Stimulated activated CD4-positive, alpha-beta T cell treated with anti-CD3 and anti-CD28 coated beads, Interleukin-4, amount 100 ng/mL, for 48 hours (primary cell): Measurements from ENCODE around the gene MBP.
"Not testable (repeated sequence)": the region's sequence is repeated elsewhere in the genome, so short reads cannot be mapped to it uniquely, and the experiment has no call there.

Source experiments
- DNase-seq, 2 donors: peaks; one replicate each; pipeline ENCODE4 v3.0.0-alpha.2; 2020; ENCODE audit warnings: low read depth in 2 of 2

MBP gene

DNA sequence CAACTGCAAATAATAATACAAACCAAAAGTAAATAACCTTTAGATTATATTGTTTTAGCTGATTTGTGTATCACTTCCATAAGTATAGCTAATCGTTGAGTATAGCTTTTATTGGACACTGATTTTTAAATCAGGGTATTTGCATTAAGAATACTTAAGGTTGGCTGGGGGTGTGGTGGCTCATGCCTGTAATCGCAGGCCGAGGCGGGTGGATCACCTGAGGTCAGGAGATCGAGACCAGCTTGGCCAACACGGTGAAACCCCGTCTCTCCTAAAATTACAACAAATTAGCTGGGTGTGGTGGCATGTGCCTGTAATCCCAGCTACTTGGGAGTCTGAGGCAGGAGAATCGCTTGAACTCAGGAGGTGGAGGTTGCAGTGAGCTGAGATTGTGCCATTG, 188.2 kb downstream of the MBP start:
- DNase-seq: not testable (repeated sequence)

DNA sequence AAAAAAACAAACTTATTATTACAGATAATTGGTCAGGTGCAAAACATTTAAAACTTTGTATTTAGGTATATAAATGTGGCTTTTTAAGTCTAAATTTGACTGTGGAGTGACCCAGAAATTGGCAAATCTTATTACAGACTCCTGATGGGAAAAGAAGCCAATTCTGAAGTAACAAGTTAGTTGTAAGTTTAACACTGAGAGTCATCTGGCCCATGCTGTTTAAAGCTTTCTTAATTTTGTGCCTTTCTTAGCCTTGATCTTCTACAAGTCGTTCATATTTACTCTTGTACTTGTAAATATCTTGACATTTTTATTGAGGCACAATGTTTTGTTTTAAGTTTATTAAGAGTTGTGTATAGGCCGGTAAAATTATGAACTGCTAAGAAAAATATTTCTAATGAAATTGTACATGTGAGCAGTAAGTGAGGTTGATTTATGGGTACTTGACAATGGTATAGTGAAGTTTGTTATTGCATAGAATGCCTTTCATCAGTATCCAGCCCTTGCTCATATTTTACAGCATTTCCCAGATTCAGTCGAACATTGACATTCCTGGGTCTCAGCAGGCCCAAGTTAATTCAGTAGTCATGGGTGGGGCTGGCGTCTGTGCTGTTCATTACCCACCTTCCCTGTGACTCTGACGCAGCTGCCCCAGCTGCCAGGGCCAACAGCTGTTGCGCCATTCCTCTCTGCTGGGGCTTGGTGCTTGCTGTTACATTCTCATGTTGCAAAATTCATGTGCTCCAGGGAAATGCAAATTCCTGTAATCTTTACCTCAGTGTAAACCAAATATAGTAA, 188.8 kb downstream of the MBP start:
- DNase-seq: no peak

DNA sequence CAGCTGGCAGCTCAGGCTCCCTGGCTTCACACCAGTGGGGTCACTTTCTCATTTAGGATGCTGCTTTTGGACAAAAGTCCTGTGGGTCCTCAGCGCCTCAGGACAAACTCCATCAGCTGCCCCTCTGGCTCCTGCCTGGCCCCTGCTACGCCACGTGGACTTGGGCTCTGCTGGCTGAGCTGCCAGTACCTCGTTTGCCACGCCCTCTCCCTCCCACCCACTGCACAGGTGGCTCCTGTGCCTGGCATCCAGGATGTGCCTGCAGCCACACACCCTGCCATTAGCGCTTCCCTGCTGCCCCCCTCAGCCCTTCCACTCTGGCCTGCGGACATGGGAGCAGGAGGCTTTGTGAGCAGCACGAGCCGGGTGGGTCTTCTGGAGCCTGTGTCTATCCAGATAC, 191.3 kb downstream of the MBP start:
- no peak for DNase-seq

DNA sequence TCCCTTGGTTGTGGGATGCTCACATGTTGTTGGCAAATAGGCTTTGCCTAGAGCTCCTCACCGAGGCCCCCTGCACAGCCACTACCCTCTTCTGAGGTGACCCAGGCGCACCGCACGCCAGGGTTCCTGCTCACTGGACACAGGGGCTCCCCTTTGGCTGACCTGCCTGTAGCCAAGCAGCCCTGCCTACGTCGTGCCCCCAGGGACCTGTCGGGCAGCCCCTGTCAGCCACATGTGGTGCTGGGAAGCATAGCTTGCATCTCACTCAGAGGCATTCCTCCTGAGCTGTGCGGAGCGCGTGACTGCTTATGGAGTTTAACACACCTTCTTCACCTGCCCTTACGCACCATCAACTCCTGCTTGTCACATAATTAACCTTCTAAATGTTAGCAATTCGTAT, 194.0 kb downstream of the MBP start:
- no peak for DNase-seq

- DNase-seq: no peak
Observed at GRCh38 chr18:76937597-76937996, 195.0 kb downstream of the MBP start.

GRCh38 chr18:76936877-76937276, 195.7 kb downstream of the MBP start:
- no peak for DNase-seq

DNA sequence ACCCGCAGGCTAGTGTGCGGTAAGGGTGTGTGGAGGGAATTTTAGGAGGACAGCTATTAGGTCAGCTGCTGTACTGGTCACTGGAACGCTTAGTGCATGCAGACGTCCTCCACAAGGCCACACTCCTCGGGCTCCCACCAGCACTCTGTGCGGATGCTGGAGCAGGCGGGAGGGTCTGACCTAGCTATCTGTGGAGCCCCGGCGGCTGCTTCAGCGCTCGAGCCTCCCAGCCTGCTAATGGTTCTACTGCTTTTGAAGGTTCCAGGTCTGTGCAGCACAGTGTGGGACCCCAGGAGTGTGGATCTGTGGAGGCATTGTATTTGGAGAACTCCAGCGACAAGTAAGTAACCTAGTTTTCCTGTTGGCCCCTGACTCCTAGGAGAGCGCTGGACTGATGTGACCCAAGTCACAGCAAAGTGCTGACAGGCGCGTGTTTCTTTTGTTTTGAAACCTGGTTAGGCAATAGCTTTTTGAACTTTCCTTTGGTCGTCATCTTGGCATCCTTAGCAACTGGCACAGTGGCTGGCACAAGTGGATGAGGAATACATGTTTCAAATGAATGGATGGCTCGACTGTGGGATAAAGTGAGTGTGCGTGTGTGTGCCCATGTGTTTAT, 196.8 kb downstream of the MBP start:
- no peak for DNase-seq

DNA sequence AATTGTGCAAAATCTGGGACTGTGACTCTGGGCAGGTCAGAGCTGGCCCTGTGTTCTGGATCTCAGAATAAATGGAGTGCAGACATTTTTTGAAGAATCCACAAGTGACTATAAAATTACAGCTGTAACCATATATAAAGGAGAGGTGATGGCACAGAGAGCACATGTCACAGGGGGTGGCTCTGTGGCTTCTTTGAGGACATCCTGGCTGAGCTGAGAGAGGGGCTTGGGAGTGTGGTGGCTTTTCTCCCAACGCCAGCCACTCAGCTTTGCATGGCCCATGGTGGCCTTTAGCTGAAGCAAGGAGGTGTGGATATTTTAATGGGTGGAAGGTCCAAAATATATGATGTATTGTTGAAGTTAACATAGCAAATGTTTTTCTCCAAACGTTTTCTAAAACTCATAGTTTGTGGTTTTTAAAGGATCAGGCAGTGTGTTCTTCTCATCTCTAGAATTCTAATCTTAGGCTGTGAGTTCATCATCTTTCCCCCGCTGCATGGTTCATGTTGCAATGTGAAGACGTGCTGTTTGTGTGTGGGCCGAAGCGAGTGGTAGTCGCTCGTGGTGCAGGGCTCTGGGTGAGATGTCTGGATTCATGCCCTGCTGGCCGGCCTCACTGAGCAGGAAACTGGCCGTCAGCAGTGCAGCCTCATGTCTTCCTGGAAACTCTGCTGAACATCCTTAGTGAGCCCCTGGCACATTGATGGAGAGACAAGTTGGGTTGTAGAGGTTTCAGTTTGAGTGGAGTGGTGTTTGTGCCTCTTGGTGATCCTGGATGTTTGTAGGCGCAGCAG, 200.4 kb downstream of the MBP start:
- no peak for DNase-seq

GRCh38 chr18:76931171-76931570, 201.4 kb downstream of the MBP start:
- no peak for DNase-seq
